ENCODE data around the gene MZT2B. TPM values are rescaled to one million over a fixed set of nuclear protein-coding genes. Genes with fewer than 3 reads are reported as not detected.

Gene MZT2B
- total and polyA plus RNA-seq, 2 of the 13 experiments (the other 11 are each of a cell fraction or from before 2014, with no cell fraction given) = 253 to 410 TPM

DNA sequence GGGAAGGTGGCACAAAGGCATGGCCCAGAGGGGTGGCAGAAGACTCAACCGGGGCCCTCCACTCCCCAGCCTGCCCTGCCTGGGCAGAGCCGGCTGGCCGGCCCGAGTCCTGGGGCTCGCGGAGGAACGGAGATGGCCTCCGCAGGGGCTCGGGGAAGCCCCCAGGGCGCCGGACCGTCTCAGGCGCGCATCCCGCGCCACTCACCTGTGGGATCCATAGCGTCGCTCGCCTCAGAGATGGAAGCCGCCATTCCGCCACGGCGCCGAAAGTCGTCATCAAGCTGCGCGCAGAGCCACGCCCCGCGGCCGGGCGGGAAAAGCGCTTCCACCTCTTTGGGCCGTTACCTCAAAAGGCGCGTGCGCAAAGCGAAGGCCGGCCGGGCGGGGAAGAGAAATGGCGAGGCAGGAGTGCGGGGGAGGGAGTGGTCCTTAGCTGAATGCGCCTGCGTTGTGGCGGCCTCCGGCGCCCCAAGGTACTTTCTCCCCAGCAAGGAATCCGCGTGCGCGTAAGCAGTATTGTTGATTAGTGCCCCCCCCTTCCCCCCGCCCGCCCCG, 660 bp upstream of the MZT2B start, which contains the start of gene SMPD4 (continued):
- TF ChIP-seq REST (IDR thresholded peaks at IDR 0.05; ENCODE audit: borderline replicate concordance in 1 of 2, low read depth in 1 of 2, low read length in 2 of 2) (no peak), GABPA (IDR thresholded peaks at IDR 0.05; ENCODE audit: low read depth, low read length) (no peak), GABPA (CRISPR knock-in tag; IDR thresholded peaks at IDR 0.05; ENCODE audit: low read depth) (peak; percentile 70), ZNF720 (CRISPR knock-in tag; IDR thresholded peaks at IDR 0.05) (no peak), TOE1 (CRISPR knock-in tag; IDR thresholded peaks at IDR 0.05) (no peak), ZNF121 (CRISPR knock-in tag; IDR thresholded peaks at IDR 0.05) (no peak), KAT7 (CRISPR knock-in tag; IDR thresholded peaks at IDR 0.05; ENCODE audit: borderline replicate concordance) (peak; percentile 32; the same call in 1 of the 2 replicates), ZNF589 (CRISPR knock-in tag; conservative IDR thresholded peaks at IDR 0.05) (peak; percentile 79), LCORL (IDR thresholded peaks at IDR 0.05) (no peak), LCORL (CRISPR knock-in tag; IDR thresholded peaks at IDR 0.05) (peak; percentile 53), BRCA1 (CRISPR knock-in tag; IDR thresholded peaks at IDR 0.05) (no peak), GTF2F1 (IDR thresholded peaks at IDR 0.05; ENCODE audit: low read length) (no peak), HOXD1 (CRISPR knock-in tag; IDR thresholded peaks at IDR 0.05) (0 out of 2 replicates have a peak, but pooled peaks have one; percentile 32), MIER2 (CRISPR knock-in tag; IDR thresholded peaks at IDR 0.05) (no peak; the same call in 1 of the 2 replicates), ZFP91 (CRISPR knock-in tag; IDR thresholded peaks at IDR 0.05; ENCODE audit: borderline replicate concordance) (peak; percentile 83; the same call in 1 of the 2 replicates), ZNF558 (CRISPR knock-in tag; IDR thresholded peaks at IDR 0.05; ENCODE audit: borderline replicate concordance) (peak; percentile 96; the same call in 1 of the 2 replicates), ELF1 (CRISPR knock-in tag; IDR thresholded peaks at IDR 0.05) (peak; percentile 76), ZNF607 (CRISPR knock-in tag; IDR thresholded peaks at IDR 0.05; ENCODE audit: borderline replicate concordance) (peak; percentile 54), MZF1 (CRISPR knock-in tag; IDR thresholded peaks at IDR 0.05; ENCODE audit: borderline replicate concordance) (no peak), CBX1 (IDR thresholded peaks at IDR 0.05; ENCODE audit: low read depth) (no peak)
- TF ChIP-seq, protein P1, sequence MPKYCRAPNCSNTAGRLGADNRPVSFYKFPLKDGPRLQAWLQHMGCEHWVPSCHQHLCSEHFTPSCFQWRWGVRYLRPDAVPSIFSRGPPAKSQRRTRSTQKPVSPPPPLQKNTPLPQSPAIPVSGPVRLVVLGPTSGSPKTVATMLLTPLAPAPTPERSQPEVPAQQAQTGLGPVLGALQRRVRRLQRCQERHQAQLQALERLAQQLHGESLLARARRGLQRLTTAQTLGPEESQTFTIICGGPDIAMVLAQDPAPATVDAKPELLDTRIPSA (CRISPR knock-in tag; IDR thresholded peaks at IDR 0.05; ENCODE audit: borderline replicate concordance) = no peak
- TF ChIP-seq, protein P2, sequence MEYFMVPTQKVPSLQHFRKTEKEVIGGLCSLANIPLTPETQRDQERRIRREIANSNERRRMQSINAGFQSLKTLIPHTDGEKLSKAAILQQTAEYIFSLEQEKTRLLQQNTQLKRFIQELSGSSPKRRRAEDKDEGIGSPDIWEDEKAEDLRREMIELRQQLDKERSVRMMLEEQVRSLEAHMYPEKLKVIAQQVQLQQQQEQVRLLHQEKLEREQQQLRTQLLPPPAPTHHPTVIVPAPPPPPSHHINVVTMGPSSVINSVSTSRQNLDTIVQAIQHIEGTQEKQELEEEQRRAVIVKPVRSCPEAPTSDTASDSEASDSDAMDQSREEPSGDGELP (IDR thresholded peaks at IDR 0.05; ENCODE audit: borderline replicate concordance, low read depth) = peak; percentile 12; the same call in 1 of the 2 replicates

Measured in HepG2 (cell line).